Activated gamma-delta T cell treated with Interleukin-2 at 50 U/mL for 16 hours (primary cell): ENCODE data around the gene LYPD6.

ENCODE experiments used
- DNase-seq: peaks from one replicate; pipeline ENCODE4 v3.0.0-alpha.2; 2020

LYPD6 gene

GRCh38 chr2:149410701-149411484 lies 80.5 kb downstream of the LYPD6 start:
- DNase-seq, result no peak

- DNase-seq, result no peak
Measured at GRCh38 chr2:149413487-149413886, 83.1 kb downstream of the LYPD6 start.

- DNase-seq, result no peak
Measured at GRCh38 chr2:149415086-149415485, 84.7 kb downstream of the LYPD6 start.

- DNase-seq, result no peak
Measured at GRCh38 chr2:149418065-149418464, 87.7 kb downstream of the LYPD6 start.

GRCh38 chr2:149420053-149420963 lies 89.9 kb downstream of the LYPD6 start:
- no peak for DNase-seq

GRCh38 chr2:149421791-149422190 lies 91.4 kb downstream of the LYPD6 start:
- no peak for DNase-seq

GRCh38 chr2:149422337-149422990 lies 92.1 kb downstream of the LYPD6 start:
- no peak for DNase-seq

GRCh38 chr2:149422991-149423338 lies 92.6 kb downstream of the LYPD6 start:
- DNase-seq, result no peak

- no peak for DNase-seq
Measured at GRCh38 chr2:149423630-149424029, 93.2 kb downstream of the LYPD6 start.

GRCh38 chr2:149427387-149427786 lies 97.0 kb downstream of the LYPD6 start:
- no peak for DNase-seq

GRCh38 chr2:149428783-149429182 lies 98.4 kb downstream of the LYPD6 start:
- DNase-seq, result no peak

GRCh38 chr2:149430743-149431736 lies 100.7 kb downstream of the LYPD6 start:
- DNase-seq, result no peak

- DNase-seq, result no peak
Measured at GRCh38 chr2:149438330-149438960, 108.1 kb downstream of the LYPD6 start.

- no peak for DNase-seq
Measured at GRCh38 chr2:149441255-149441654, 110.9 kb downstream of the LYPD6 start.

- no peak for DNase-seq
Measured at GRCh38 chr2:149442346-149442745, 112.0 kb downstream of the LYPD6 start.

- DNase-seq, result no peak
Measured at GRCh38 chr2:149443150-149443549, 112.8 kb downstream of the LYPD6 start.

GRCh38 chr2:149446748-149447147 lies 116.4 kb downstream of the LYPD6 start:
- no peak for DNase-seq

GRCh38 chr2:149448315-149448714 lies 117.9 kb downstream of the LYPD6 start:
- no peak for DNase-seq

GRCh38 chr2:149449017-149449416 lies 118.6 kb downstream of the LYPD6 start:
- no peak for DNase-seq

- DNase-seq, result no peak
Measured at GRCh38 chr2:149451417-149452165, 121.2 kb downstream of the LYPD6 start.

- no peak for DNase-seq
Measured at GRCh38 chr2:149456285-149456684, 125.9 kb downstream of the LYPD6 start.
